Spleen (tissue), 11 donors: ENCODE results near the gene NTRK1. TPM values are rescaled to one million over a fixed set of nuclear protein-coding genes. Genes with fewer than 3 reads are reported as not detected.
A peak's percentile ranks its signal among the peaks of the same experiment; 100 is the strongest.
"Not testable (repeated sequence)": the region's sequence is repeated elsewhere in the genome, so short reads cannot be mapped to it uniquely, and the experiment has no call there.

ENCODE experiments used
- DNase-seq: peaks from one replicate; pipeline ENCODE4 v3.0.0-alpha.2; 2020
- H3K27ac ChIP-seq, 8 donors: fragments of 200-600 bp; sonication (generic) in 7 of 8; 1 replicate in 4 of 8; 2 replicates in 4 of 8; pipeline versions ENCODE4 v1.5.0 to v1.8.0; 2016 to 2021; ENCODE audit warnings: inconsistent platforms in 4 of 8, mild to moderate bottlenecking in 4 of 8, moderate library complexity in 1 of 8
- H3K27me3 ChIP-seq, 7 donors: fragments of 200-600 bp; sonication (generic) in 6 of 7; replicated peaks in 1 of 7; 1 replicate in 4 of 7; 2 replicates in 3 of 7; pipeline versions ENCODE4 v1.5.0 to v1.8.0; 2016 to 2021; ENCODE audit warnings: inconsistent platforms in 3 of 7, mild to moderate bottlenecking in 1 of 7
- H3K36me3 ChIP-seq, 6 donors: fragments of 200-600 bp; sonication (generic) in 5 of 6; 1 replicate in 4 of 6; 2 replicates in 2 of 6; pipeline versions ENCODE4 v1.5.0 to v1.8.0; 2016 to 2021; ENCODE audit warnings: inconsistent platforms in 2 of 6
- H3K4me1 ChIP-seq, 6 donors: fragments of 200-600 bp; sonication (generic) in 5 of 6; 1 replicate in 3 of 6; 2 replicates in 3 of 6; pipeline versions ENCODE4 v1.5.0 to v1.8.0; 2016 to 2021; ENCODE audit warnings: inconsistent platforms in 3 of 6
- H3K4me3 ChIP-seq, 8 donors: fragments of 200-600 bp; sonication (generic) in 7 of 8; 1 replicate in 4 of 8; 2 replicates in 4 of 8; pipeline versions ENCODE4 v1.5.0 to v1.8.0; 2016 to 2021; ENCODE audit warnings: inconsistent platforms in 4 of 8, mild to moderate bottlenecking in 4 of 8, moderate library complexity in 2 of 8
- H3K9me3 ChIP-seq, 8 donors: fragments of 200-600 bp; sonication (generic) in 7 of 8; 1 replicate in 4 of 8; 2 replicates in 4 of 8; pipeline versions ENCODE4 v1.5.0 to v1.8.0; 2016 to 2021; ENCODE audit warnings: inconsistent platforms in 4 of 8
- POLR2A ChIP-seq, 3 donors: fragments of 450-650 bp; IDR thresholded peaks; one replicate each; pipeline ENCODE4 v1.5.1; 2017; ENCODE audit warnings: antibody characterized with exemption in 3 of 3, mild to moderate bottlenecking in 1 of 3
- POLR2AphosphoS5 ChIP-seq, 3 donors: sonication (generic); formaldehyde crosslinking; IDR thresholded peaks; one replicate each; pipeline ENCODE4 v1.5.1; 2017; ENCODE audit warnings: antibody characterized with exemption in 3 of 3
- WGBS, 5 donors: extraction: QIAGEN DNeasy Blood & Tissue Kit in 3 of 5; methylation state at CpG; one replicate each; pipeline versions ENCODE4 v1.1.5 to v1.1.7; 2013 to 2018; 5-methylcytosine and 5-hydroxymethylcytosine counted together
- intact Hi-C: fragments of 100-400 bp; cut with DNase I; formaldehyde crosslinking; loops from one replicate; pipeline ENCODE4 v1.15.0; 2023; ENCODE audit warnings: low total_unique reads
- polyA plus RNA-seq, 3 donors: library from polyadenylated mRNA; stranded (reverse); fragments of 200-250 nt; gene quantifications; one replicate each; pipeline ENCODE4 v1.2.1, GENCODE V29; 2013
- total RNA-seq, 7 donors: library from RNA; depleted of rRNA in 3 of 7; stranded (reverse); fragments of >200 nt in 3 of 7; fragmentation: NEBNext Ultra II Directional in 4 of 7; extraction: Animal tissue kit (Norgen Biotek cat#: 25700) in 4 of 7; gene quantifications; one replicate each; pipeline versions ENCODE4 v1.1.0 to v1.2.1, GENCODE V29; 2016 to 2021
- TF ChIP-seq, protein P1 (sequence below), 11 experiments: fragments of 200-600 bp in 7 of 11; fragments of 450-650 bp in 4 of 11; sonication (generic) in 4 of 11; IDR thresholded peaks in 8 of 11; conservative IDR thresholded peaks in 3 of 11; 1 replicate in 7 of 11; 2 replicates in 4 of 11; pipeline versions ENCODE4 v1.4.0 to v1.8.0; 2016 to 2021; ENCODE audit warnings: antibody characterized with exemption in 11 of 11, inconsistent platforms in 4 of 11, mild to moderate bottlenecking in 1 of 11
- donor health status: healthy with polysubstance abuse.
- donor health status: DM: no; HTN: no; CAD: no; lungs with moderate emphysema.
- donor health status: DM: no; HTN: no; CAD: no.
- donor health status: Bipolar disorder and iron deficiency.
- donor health status: healthy.
- donor health status: DM: no; HTN: no; CAD: no.
- donor health status: DM: yes; HTN: yes; CAD: no.

NTRK1 gene
- total and polyA plus RNA-seq, 10 donors = 0.09 to 1.4 (median 0.24) TPM; not detected in 4

DNA sequence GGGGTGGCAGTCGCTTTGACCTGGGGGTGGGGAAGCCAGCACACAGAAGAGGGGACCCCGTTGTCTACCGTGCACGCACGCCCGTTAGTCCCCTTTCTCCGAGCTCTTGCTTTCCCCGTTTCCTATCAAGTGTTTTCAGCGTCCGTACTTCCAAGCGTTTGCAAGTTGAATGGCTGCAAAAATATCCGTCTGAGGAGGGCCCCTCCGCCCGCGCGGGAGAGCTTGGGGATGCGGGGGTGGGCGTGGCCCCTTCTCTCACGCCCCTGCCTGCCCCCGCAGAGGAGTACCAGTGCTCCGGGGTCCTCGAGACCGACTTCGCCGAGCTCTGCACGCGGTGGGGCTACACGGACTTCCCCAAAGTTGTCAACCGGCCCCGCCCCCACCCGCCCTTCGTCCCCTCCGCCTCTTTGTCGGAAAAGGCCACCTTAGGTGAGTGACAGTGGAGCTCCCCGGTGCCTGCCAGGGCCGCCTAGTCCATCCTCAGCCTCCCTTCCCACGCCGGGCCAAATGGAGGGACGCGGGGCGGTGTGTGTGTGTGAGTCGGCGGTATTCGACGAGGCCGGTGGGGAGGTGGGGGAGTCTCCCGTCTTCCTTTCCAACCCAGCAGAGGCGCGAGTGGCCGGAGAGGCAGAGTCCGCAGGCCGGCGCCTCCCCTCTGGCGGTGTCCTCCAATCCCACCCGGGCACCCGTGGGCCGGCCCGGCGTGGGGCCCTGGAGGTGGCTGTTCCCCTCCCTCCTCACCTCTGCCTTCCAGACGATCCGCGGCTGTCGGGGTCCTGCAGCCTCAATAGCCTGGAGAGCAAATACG lies 63.2 kb downstream of the NTRK1 start:
- Histone ChIP-seq H3K4me3 (peak overlapping the region in 2 of 8 donors; percentile 14 to 44), H3K36me3 (no peaks in the 10 kb centered on the region), H3K9me3 (no peaks in the 10 kb centered on the region), H3K27me3 (peaks cover 8 to 100% (median 76%) of the 10 kb centered on the region in 7 donors), H3K27ac (no peak overlapping the region), H3K4me1 (peaks cover 8 to 55% (median 30%) of the 10 kb centered on the region in 6 donors)
- WGBS, 5 donors = 2 to 7% (median 4%) methylated on average over 39 to 64 of the region's 64 CpGs
- DNase-seq = no peak
- TF ChIP-seq POLR2A (IDR thresholded peaks at IDR 0.05) = no peak
- intact Hi-C loops = no loop called here

DNA sequence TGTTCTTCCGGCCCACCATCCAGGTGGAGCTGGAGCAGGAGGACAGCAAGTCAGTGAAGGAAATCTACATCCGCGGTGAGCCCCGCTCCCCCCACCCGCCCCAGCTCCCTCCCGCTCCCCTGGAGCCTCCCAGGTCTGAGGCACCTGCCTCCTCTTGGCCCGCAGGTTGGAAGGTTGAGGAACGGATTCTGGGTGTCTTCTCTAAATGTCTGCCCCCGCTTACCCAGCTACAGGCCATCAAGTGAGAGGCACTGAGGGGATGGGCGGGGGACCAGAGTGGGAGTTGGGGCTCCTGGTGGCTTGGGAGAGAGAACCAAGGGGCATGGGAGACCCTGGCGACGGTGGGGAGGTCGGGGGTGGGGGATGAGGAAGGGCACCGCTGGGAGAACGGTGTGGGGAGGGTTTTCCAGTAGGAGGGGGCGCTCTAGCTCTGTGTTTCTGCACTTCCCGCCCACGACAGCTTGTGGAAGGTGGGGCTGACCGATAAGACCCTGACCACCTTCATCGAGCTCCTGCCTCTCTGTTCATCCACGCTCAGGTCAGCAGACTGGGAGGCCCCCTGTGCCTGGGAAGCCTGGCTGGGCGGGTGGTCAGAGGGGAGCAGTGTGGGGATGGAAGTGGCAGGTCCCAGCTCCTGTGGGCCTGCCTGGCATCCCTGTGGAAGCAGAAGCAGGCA lies 64.0 kb downstream of the NTRK1 start:
- Histone ChIP-seq H3K4me1 (peaks cover 8 to 55% (median 30%) of the 10 kb centered on the region in 6 donors), H3K27me3 (peaks cover 8 to 100% (median 76%) of the 10 kb centered on the region in 7 donors), H3K9me3 (no peaks in the 10 kb centered on the region), H3K36me3 (no peaks in the 10 kb centered on the region), H3K4me3 (peak overlapping the region in 1 of 8 donors; percentile 44), H3K27ac (no peak overlapping the region)
- 41 to 54% (median 44%) methylated on average over 17 to 22 of the region's 22 CpGs for WGBS, 5 donors
- intact Hi-C loops = no loop called here
- no peak for DNase-seq
- TF ChIP-seq POLR2A (IDR thresholded peaks at IDR 0.05) = no peak
- no peak for TF ChIP-seq POLR2AphosphoS5 (IDR thresholded peaks at IDR 0.05)
- TF ChIP-seq, protein P1, sequence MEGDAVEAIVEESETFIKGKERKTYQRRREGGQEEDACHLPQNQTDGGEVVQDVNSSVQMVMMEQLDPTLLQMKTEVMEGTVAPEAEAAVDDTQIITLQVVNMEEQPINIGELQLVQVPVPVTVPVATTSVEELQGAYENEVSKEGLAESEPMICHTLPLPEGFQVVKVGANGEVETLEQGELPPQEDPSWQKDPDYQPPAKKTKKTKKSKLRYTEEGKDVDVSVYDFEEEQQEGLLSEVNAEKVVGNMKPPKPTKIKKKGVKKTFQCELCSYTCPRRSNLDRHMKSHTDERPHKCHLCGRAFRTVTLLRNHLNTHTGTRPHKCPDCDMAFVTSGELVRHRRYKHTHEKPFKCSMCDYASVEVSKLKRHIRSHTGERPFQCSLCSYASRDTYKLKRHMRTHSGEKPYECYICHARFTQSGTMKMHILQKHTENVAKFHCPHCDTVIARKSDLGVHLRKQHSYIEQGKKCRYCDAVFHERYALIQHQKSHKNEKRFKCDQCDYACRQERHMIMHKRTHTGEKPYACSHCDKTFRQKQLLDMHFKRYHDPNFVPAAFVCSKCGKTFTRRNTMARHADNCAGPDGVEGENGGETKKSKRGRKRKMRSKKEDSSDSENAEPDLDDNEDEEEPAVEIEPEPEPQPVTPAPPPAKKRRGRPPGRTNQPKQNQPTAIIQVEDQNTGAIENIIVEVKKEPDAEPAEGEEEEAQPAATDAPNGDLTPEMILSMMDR (IDR thresholded peaks at IDR 0.05 in 8 of 11, conservative IDR thresholded peaks at IDR 0.05 in 3 of 11) = no peak

DNA sequence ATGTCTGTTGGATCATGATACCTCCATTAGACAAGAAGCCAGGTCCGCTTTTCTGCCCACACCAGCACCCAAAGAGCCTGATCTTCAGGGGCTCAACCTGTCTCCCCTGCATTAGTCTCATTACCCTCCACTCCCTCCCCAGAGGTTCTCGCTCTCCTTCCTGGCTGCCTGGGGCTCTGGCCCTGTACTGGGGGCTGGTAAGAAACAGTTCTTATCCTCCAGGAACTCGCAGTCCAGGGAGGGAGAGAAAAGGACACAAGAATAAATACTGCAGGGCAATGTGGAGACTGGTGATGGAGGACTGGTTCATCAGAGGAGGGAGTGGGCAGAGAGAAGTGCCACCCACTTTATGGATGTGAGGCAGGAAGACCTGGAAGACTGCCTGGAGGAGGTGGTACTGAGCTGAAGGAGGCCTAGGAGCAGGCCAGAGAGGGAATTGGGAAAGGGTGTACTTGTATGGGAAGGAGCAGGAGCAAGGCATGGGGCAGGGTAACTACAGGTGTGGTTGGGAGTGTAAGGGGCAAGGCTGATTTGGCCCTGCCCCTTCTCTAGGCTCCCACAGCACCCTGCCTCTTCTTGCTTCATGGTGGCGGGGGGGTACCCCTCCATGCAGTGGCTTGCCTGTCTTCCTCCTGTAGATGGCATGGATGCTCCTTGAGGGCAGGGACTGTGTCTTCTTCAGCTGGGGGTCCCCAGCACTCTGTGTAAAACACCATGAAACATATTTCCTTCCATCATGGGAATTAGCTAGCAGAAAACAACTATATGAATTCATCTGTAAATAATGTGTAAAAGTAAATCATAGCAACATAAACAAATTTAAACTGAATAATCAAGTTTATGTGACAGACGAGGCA lies 64.7 kb downstream of the NTRK1 start:
- no peak overlapping the region for H3K27ac ChIP-seq
- no peak overlapping the region for H3K4me3 ChIP-seq
- peaks cover 5 to 100% (median 72%) of the 10 kb centered on the region in 7 donors for H3K27me3 ChIP-seq
- WGBS, 5 donors = 80 to 88% (median 85%) methylated on average over 5 of the region's 5 CpGs
- no peak for DNase-seq
- H3K36me3 ChIP-seq = no peaks in the 10 kb centered on the region
- intact Hi-C loops = no loop called here
- TF ChIP-seq POLR2A (IDR thresholded peaks at IDR 0.05) (no peak), POLR2AphosphoS5 (IDR thresholded peaks at IDR 0.05) (no peak)
- TF ChIP-seq, protein P1 (IDR thresholded peaks at IDR 0.05 in 8 of 11, conservative IDR thresholded peaks at IDR 0.05 in 3 of 11) = no peak
- no peaks in the 10 kb centered on the region for H3K9me3 ChIP-seq
- peaks cover 8 to 47% (median 27%) of the 10 kb centered on the region in 6 donors for H3K4me1 ChIP-seq

DNA sequence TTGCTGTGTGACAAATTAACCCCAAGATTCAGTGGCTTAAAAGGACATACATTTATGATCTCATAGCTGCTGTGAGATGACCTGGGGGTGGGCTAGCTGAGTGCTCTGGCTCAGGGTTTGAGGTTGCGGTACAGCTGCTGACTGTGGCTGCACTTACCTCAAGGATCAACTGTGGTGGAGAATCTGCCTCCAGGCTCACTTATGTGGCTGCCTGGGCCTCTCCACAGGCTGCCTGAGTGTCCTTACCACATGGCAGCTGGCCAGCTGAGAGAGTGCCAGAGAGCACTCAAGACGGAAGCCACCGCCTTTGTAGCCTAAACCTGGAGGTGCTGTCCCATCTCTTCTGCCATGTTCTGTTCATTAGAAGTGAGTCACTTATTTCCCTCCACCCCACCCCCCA lies 65.5 kb downstream of the NTRK1 start:
- no peak for DNase-seq
- Histone ChIP-seq H3K4me1 (peaks cover 8 to 43% (median 23%) of the 10 kb centered on the region in 6 donors), H3K9me3 (no peaks in the 10 kb centered on the region), H3K4me3 (no peak overlapping the region), H3K27me3 (peaks cover 2 to 98% (median 64%) of the 10 kb centered on the region in 7 donors), H3K27ac (no peak overlapping the region), H3K36me3 (no peaks in the 10 kb centered on the region)
- TF ChIP-seq POLR2AphosphoS5 (IDR thresholded peaks at IDR 0.05) (no peak), POLR2A (IDR thresholded peaks at IDR 0.05) (no peak)
- TF ChIP-seq, protein P1 (IDR thresholded peaks at IDR 0.05 in 8 of 11, conservative IDR thresholded peaks at IDR 0.05 in 3 of 11) = no peak
- intact Hi-C loops = no loop called here
- WGBS, 5 donors = 0 to 18% (median 14%) methylated on average over 3 of the region's 3 CpGs

DNA sequence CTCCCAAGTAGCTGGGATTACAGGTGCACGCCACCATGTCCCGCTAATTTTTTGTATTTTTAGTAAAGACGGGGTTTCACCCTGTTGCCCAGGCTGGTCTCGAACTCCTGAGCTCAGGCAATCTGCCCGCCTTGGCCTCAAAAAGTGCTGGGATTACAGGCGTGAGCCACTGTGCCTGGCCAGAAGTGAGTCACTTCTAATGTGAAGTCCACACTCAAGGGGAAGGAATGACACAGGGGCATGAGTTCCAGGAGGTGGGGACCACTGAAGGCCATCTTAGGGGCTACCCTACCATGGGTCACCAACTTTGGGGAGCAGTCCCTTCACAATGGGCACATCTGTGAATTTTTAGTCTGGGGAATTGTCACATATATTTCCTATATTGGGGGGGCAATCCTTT lies 66.0 kb downstream of the NTRK1 start:
- H3K36me3 ChIP-seq, DNase-seq, intact Hi-C loops, H3K4me3 ChIP-seq, H3K27ac ChIP-seq, H3K9me3 ChIP-seq: not testable (repeated sequence)
- peaks cover 8 to 48% (median 28%) of the 10 kb centered on the region in 6 donors for H3K4me1 ChIP-seq
- peaks cover 2 to 93% (median 61%) of the 10 kb centered on the region in 7 donors for H3K27me3 ChIP-seq
- WGBS, 5 donors = 70 to 88% (median 84%) methylated on average over 6 of the region's 6 CpGs
